Measurements from ENCODE around the gene MAEA. TPM values are rescaled to one million over a fixed set of nuclear protein-coding genes. Genes with fewer than 3 reads are reported as not detected.

The MAEA gene
- total and polyA plus RNA-seq, 2 of the 8 experiments (the other 6 are each of a cell fraction or from before 2014, with no cell fraction given): 75.8 to 133 TPM

- no peak for TF ChIP-seq EP300 (IDR thresholded peaks at IDR 0.05; ENCODE audit: borderline replicate concordance in 1 of 2, low read depth in 2 of 2, low read length in 2 of 2)
- TF ChIP-seq CHD2 (IDR thresholded peaks at IDR 0.05; ENCODE audit: low read length): no peak
- TF ChIP-seq BRCA1 (IDR thresholded peaks at IDR 0.05; ENCODE audit: low read depth, low read length): no peak
- TF ChIP-seq RXRA (IDR thresholded peaks at IDR 0.05; ENCODE audit: insufficient read depth, low read depth, low read length): no peak
- TF ChIP-seq ATF3 (IDR thresholded peaks at IDR 0.05; ENCODE audit: insufficient read depth, low read depth, low read length): no peak
- TF ChIP-seq SP4 (IDR thresholded peaks at IDR 0.05; ENCODE audit: low read length): no peak
- no peak for TF ChIP-seq CHD7 (IDR thresholded peaks at IDR 0.05; ENCODE audit: insufficient replicate concordance, low read length)
These were observed 40.0 kb downstream of the MAEA start (continued) for GRCh38 chr4:1329408-1330371.

Data from H1 (cell line).